NCI-H2029 (cell line): Measurements from ENCODE around the gene OR2S2.

ENCODE experiments used
- DNase-seq: peaks from one replicate; lab custom pipeline; 2025; lab: John Stamatoyannopoulos, UW

OR2S2 gene

DNA sequence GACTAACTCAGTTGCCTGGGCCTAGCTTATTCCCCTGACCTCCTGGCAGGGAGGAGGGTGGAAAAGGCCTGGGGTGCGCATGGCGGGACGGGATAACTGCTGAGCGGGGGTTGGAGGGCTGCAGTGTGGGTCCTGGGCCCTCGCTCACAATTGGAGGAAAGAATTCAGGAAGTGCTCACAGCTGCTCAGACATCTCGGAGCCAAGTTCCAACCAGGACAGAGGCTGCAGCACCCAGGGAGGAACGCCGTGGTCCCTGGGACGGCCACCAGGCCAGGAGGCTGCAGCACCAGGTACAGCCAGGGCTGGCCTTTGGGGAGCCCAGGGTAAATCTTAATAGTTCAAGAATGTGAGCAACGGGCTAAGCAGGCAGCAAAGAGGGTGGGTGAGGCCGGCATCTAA, 48.7 kb downstream of the OR2S2 start, which contains the start of gene SPAAR:
SPAAR (plus strand) TSS at position 217 of the 400 bp plus-strand sequence. CDS start 974 bp downstream, outside the sequence.
- no peak for DNase-seq

GRCh38 chr9:35908504-35909125, 49.3 kb downstream of the OR2S2 start:
- peak; percentile 62 for DNase-seq

DNA sequence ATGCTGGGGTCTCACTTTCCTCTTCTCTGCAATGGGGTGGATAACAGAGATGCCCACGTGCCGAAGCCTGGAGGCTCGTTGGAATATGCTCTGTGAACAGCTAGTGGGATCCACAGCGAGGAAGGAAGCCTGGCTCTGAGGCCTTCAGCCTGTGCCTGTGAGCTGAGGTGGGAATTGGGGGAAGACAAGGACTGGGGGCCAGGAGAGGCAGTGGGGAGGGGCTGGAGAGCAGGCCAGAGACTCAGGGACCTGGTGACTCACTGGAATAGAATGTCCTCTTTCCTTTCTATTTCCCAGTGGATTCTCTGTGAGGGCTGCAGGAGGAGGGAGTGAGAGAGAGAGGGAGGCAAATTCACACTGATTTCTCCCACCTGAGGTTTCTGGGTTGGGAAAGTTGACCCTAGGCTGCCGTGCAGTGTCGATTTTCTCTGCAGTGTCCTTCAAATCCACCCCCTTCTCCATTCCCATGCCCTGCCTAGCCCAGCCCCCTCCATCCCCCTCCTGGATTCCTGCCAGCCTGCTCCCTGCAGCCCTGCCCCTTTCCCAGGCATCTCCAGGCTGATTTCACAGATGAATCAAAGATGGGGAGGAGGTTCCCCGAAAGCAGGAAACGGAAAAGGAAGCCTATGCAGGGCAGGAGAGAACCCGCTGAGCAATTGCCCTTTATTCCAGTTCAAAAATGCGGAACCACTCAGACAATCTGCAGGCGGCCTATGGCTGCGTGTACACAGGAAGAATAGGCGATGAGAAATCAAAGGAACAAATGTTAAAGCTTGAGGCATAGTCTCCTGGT, 50.0 kb downstream of the OR2S2 start:
- peak; percentile 62 for DNase-seq
